GM19372 (cell line): ENCODE results near the gene CCNK.
A peak's percentile ranks its signal among the peaks of the same experiment; 100 is the strongest.

ENCODE experiments used
- ATAC-seq: cut with Tn5 transposase; IDR thresholded peaks from one replicate; pipeline ENCODE4 v1.9.1; 2021; ENCODE audit warnings: mild to moderate bottlenecking, low read depth, moderate library complexity; ENCODE audit not compliant: unreplicated experiment

CCNK gene

DNA sequence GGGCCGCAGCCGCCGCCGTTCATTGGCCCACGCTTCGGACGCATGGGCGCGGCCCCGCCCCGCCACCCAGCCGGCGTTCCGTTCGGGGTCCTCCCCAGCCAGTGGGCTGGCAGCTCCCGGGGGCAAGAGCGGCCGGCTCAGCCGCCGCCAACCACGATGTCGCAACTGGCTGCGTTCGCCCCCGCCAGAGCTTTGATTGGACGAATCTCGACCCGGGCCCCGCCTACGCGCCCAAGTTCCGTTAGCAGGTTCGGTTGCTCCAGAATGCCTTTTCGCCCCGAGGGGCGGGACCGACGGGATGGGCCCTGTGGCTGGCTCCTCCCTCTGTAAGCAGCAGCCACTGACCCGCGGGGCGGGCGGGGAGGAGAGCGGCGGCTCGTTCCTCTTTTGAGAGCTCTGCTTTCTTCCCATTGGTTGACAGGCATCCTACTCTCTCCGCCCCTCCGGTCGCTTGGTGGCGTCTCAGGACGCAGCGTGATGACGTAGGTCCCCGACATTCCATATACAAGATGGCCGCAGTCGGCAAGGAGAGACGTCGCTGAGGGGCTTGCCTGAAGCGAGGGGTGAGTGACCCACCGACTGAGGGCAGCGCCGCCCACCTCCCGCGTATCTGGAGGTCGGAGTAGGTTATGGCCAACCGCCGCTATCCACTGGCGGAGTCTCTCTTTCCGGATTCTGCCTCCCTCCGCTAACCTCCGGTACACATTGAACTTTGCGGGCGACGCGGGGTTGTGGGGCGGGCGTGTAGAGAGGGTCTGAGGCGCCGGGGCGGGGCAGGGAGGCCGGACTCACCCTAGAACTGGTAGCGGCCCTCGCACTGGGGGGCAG, at the start of gene CCNK:
TSS of gene CCNK (plus strand) at position 493 of the 828 bp plus-strand sequence. CDS start 11,269 bp downstream, outside the sequence.
- peak; percentile 80 for ATAC-seq

DNA sequence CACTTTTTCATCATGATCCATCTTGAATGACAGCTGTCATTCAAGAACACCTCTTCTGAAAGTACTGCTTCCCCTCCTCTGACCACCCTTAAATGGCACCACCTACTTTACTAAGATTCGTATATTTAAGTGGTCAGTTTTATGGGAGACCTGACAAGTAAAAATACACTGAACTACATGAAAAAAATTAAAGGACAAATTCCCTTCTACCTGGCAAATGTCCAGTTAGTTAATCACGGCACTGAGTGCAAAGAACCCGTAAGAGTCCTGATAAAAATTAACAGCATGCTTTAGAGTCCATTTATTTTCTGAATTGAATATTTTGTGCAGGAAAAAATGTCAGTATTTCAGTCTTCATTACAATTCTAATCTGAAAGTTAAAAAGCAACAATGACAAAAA, 49.2 kb upstream of the CCNK start:
- no peak for ATAC-seq

DNA sequence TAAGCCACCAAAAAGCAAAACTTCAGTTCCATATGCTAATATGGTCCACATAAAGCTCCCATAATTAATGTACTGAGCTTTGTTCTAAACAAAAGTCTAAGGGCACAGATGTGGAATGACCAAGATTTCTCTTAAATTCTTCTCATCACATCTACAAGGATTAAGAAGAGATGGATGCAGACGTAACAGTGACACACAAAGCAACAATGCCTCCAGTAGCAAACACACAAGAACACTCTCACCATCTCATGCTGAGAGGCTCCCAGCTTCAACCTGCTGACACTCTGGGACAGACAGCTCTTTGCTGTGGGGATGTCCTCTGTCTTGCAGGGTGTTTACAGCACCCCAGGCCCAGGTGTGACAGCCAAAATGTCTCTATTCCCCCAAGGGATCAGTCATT, 48.7 kb upstream of the CCNK start:
- no peak for ATAC-seq

DNA sequence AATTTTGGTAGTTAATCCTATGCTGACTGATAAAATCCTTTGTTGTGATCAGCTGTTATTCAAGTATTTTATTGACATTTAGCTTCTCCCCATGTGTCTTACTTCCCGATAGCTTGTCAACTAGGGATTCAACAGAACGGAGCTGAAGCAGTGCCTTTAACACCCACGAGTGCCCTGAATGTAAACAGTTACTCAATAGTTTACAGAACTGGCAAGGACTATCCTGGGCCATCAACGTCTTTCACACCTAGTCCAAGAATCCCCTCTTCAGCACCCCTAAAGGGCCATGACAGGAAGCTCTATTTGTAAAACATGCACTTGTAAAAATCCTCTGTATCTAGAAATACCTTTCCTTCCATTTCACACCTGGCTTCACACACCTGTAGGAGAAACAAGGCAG, 45.9 kb upstream of the CCNK start:
- ATAC-seq, result no peak

GRCh38 chr14:99436247-99437180, 44.7 kb upstream of the CCNK start:
- no peak for ATAC-seq

- no peak for ATAC-seq
Observed at GRCh38 chr14:99437706-99438105, 43.5 kb upstream of the CCNK start.

- ATAC-seq, result no peak
Observed at GRCh38 chr14:99440278-99440677, 40.9 kb upstream of the CCNK start.

- no peak for ATAC-seq
Observed at GRCh38 chr14:99441157-99441870, 39.9 kb upstream of the CCNK start.

DNA sequence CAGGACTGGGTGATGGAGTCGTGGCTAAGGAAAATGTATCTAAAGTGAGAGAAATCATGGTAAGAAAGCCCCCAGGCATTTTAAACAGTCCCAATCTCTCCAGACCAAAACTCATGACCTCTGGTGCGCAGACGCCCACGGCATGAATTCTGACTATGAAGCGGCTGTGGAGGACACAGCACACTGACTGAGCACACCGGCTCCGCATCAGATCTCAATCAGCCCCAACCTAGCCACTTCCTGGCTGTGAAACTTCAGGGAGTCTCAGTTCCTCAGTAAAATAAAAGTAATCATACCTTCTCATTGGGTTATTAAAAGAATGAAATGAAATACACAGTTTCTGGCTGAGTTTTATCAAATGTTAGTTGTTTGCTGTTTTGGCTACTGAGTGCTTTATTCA, 39.3 kb upstream of the CCNK start:
- no peak for ATAC-seq

DNA sequence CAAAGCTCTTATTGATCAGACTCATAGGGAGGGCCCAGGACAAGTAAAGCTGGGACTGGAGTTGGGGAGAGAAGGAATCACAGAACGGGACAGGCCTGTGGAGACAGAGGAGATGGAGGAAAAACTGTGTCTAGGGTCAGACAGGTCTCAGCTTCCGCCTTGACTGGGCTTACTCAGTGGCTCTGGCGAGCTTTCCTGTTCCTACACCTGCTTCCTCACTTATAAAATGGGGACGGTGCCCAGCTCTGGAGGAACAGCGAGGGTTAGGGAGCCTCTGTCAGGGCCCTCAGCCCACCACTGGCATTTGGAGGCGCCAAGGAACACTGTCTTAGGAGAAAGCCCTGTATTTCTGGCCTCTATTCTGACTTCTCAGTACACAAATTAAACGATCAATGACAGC, 35.3 kb upstream of the CCNK start:
- ATAC-seq, result no peak

DNA sequence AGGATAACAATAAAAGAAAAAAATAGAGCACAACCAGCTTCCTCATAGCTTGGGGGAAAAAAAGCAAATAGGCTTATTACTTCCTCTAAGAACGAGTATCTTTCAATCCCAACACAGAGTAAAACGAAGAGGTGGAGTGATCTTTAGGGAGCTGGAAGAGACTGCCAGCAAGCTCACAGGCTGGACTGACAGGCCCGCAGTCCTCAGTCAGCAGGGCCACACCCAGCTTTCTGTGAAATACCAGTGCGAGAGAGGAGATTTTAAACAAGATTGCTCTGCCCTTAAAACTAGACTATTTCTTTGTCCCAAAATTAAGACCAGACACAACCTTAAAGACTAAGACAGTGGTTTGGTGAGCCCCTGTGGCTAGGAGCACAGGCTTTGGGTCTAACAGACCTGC, 33.5 kb upstream of the CCNK start:
- no peak for ATAC-seq

GRCh38 chr14:99450266-99450665, 30.9 kb upstream of the CCNK start:
- no peak for ATAC-seq

- ATAC-seq, result no peak
Observed at GRCh38 chr14:99451234-99451633, 30.0 kb upstream of the CCNK start.

DNA sequence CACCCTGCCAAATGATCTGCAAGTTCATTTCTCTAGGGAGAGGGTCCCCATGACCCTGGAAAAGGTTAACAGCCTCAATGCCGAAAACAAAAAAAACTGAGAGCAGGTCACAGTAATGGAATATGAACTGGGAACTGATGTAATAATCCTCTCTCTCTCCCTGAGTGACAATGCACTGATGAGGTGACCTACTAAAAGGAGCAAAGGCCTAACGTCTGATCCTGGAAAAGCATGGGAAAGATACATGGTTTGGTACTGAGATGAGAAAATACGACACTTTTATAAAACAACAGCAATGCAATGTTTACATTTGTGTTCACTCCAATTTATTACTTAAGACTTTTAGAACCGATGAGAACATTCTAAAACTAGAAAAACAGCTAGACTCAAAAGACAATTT, 28.2 kb upstream of the CCNK start:
- no peak for ATAC-seq

- no peak for ATAC-seq
Observed at GRCh38 chr14:99454246-99454645, 27.0 kb upstream of the CCNK start.

DNA sequence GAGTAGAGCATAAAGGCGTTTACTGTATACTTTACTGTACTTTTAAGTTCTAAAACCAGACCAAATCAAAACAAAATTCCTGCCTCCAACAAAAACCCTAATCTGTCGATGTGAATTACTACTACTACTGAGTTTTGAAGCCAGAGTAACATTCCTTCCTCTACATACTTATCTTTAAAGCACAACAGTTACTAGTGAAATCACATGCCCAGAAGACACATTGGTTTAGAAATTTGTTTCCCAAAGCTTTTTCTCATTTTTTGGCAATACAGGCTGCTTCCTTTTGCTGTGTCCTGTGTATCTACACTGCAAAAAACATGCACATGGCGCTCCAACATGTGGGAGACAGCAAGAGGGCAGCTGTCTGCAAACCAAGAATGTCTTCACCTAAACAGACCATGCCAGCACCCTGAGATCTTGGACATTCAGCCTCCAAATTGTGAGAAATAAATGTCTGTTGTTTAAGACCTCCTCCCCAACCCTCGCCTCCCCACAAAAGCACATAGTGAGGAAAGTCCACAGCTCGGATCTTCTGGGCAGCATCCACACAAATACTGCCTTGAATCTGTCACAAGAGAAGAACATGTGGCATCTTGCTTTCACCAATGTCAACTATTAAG, 21.6 kb upstream of the CCNK start:
- no peak for ATAC-seq

GRCh38 chr14:99460793-99461192, 20.4 kb upstream of the CCNK start:
- ATAC-seq, result no peak

DNA sequence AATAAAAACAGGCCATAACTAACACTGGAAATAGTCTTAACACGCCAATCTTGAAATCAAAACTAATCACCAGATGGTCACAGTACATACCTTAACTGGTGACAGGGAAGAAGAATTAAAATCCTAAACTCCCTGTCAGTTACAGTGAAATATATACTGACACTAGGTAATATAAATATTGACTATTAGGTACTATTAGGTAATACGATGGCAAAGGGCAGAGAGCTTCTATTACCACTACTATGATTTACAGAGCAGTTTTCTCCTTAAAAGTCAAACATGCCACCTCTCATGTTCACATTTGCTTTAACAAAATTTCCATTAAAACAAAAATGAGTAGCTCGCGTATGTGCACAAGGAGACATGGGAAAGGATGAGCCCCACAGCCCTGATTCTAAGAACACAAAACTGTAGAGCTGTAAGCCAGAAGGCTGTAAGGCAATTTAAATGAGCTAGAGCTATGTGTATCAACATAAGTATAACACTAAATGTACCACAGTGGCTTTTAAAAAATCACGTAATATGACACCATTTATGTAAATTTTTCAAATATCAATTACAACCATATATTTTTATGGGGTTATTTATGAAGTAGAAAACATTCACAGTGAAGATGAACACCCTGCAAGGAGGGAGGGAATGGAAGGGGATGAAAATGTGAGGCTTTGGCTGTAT, 19.7 kb upstream of the CCNK start:
- no peak for ATAC-seq

- ATAC-seq, result no peak
Observed at GRCh38 chr14:99462210-99462609, 19.0 kb upstream of the CCNK start.

DNA sequence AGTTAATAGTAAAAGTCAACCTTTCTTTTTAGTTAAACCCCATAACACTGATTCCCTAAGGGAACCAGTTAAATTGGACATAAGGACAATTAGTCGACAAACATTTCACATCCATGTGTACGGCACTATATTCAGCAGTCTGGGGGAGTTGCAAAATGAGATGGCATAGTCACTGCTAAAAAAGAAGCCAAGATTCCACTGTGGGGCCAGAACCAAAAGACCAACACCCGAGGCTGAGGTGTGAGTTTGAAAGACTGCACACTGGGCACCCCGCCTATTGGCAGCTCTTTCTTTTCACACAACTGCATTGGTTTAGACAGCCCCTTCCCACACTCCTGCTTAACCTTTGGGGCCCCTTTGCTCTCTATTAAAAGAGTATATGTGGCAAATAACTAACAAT, 17.2 kb upstream of the CCNK start:
- no peak for ATAC-seq
